KOPT-K1 (cell line): Measurements from ENCODE around the gene DLX1.
"Not testable (repeated sequence)": the region's sequence is repeated elsewhere in the genome, so short reads cannot be mapped to it uniquely, and the experiment has no call there.

Experiments
- H3K27ac ChIP-seq: fragments of 200-600 bp; sonication (generic); 2 replicates; pipeline ENCODE4 v1.5.1; 2016; ENCODE audit warnings: antibody characterized with exemption, mild to moderate bottlenecking, low read depth, low read length; ENCODE audit not compliant: poor library complexity, severe bottlenecking
- H3K36me3 ChIP-seq: fragments of 200-600 bp; sonication (generic); 2 replicates; pipeline ENCODE4 v1.5.1; 2017; ENCODE audit warnings: antibody characterized with exemption, mild to moderate bottlenecking, low read length, moderate library complexity; ENCODE audit not compliant: insufficient read depth
- H3K9me3 ChIP-seq: fragments of 200-600 bp; sonication (generic); 2 replicates; pipeline ENCODE4 v1.5.1; 2017; ENCODE audit warnings: antibody characterized with exemption, low read length, mild to moderate bottlenecking; ENCODE audit not compliant: insufficient read depth, poor library complexity, severe bottlenecking

The DLX1 gene

GRCh38 chr2:172106108-172106961 lies 21.0 kb downstream of the DLX1 start:
- Histone ChIP-seq H3K27ac (no peak overlapping the region), H3K9me3 (no peaks in the 10 kb centered on the region), H3K36me3 (no peaks in the 10 kb centered on the region)

- no peak overlapping the region for H3K27ac ChIP-seq
- no peaks in the 10 kb centered on the region for H3K9me3 ChIP-seq
- no peaks in the 10 kb centered on the region for H3K36me3 ChIP-seq
Observed at GRCh38 chr2:172107690-172108586, 22.6 kb downstream of the DLX1 start.

GRCh38 chr2:172108587-172108930 lies 23.3 kb downstream of the DLX1 start:
- Histone ChIP-seq H3K27ac (no peak overlapping the region), H3K36me3 (no peaks in the 10 kb centered on the region), H3K9me3 (no peaks in the 10 kb centered on the region)

GRCh38 chr2:172109256-172109987 lies 24.1 kb downstream of the DLX1 start:
- Histone ChIP-seq H3K27ac (no peak overlapping the region), H3K9me3 (no peaks in the 10 kb centered on the region), H3K36me3 (no peaks in the 10 kb centered on the region)

- H3K36me3 ChIP-seq, result no peaks in the 10 kb centered on the region
- no peaks in the 10 kb centered on the region for H3K9me3 ChIP-seq
- H3K27ac ChIP-seq, result no peak overlapping the region
Observed at GRCh38 chr2:172109988-172110811, 24.9 kb downstream of the DLX1 start.

- Histone ChIP-seq H3K27ac (no peak overlapping the region), H3K9me3 (no peaks in the 10 kb centered on the region), H3K36me3 (no peaks in the 10 kb centered on the region)
Observed at GRCh38 chr2:172113617-172114016, 28.3 kb downstream of the DLX1 start.

GRCh38 chr2:172114176-172114575 lies 28.9 kb downstream of the DLX1 start:
- not testable (repeated sequence) for H3K9me3 ChIP-seq, H3K27ac ChIP-seq, H3K36me3 ChIP-seq

GRCh38 chr2:172114579-172114978 lies 29.3 kb downstream of the DLX1 start:
- Histone ChIP-seq H3K9me3 (no peaks in the 10 kb centered on the region), H3K36me3 (no peaks in the 10 kb centered on the region), H3K27ac (no peak overlapping the region)

GRCh38 chr2:172116107-172116506 lies 30.8 kb downstream of the DLX1 start:
- no peak overlapping the region for H3K27ac ChIP-seq
- H3K36me3 ChIP-seq, result no peaks in the 10 kb centered on the region
- H3K9me3 ChIP-seq, result no peaks in the 10 kb centered on the region

- H3K9me3 ChIP-seq, result no peaks in the 10 kb centered on the region
Observed at GRCh38 chr2:172119089-172119488, 33.8 kb downstream of the DLX1 start.

GRCh38 chr2:172120118-172120517 lies 34.8 kb downstream of the DLX1 start:
- Histone ChIP-seq H3K36me3 (no peaks in the 10 kb centered on the region), H3K9me3 (no peaks in the 10 kb centered on the region), H3K27ac (no peak overlapping the region)

More at GRCh38 chr2:172119089-172119488, 33.8 kb downstream of the DLX1 start:
- no peaks in the 10 kb centered on the region for H3K36me3 ChIP-seq
- H3K27ac ChIP-seq, result no peak overlapping the region

GRCh38 chr2:172128484-172128883 lies 43.2 kb downstream of the DLX1 start:
- no peaks in the 10 kb centered on the region for H3K36me3 ChIP-seq

GRCh38 chr2:172129404-172129803 lies 44.1 kb downstream of the DLX1 start:
- Histone ChIP-seq H3K36me3 (no peaks in the 10 kb centered on the region), H3K27ac (no peak overlapping the region), H3K9me3 (no peaks in the 10 kb centered on the region)

More at GRCh38 chr2:172128484-172128883, 43.2 kb downstream of the DLX1 start:
- Histone ChIP-seq H3K9me3 (no peaks in the 10 kb centered on the region), H3K27ac (no peak overlapping the region)
